GM12878 (cell line): ENCODE results near the gene MAGI2. TPM values are rescaled to one million over a fixed set of nuclear protein-coding genes. Genes with fewer than 3 reads are reported as not detected.

ENCODE experiments used
- ATAC-seq: fragments of 200-7000 bp; cut with Tn5 transposase; 3 replicates; pipeline ENCODE4 v1.9.1; 2020; ENCODE audit warnings: mild to moderate bottlenecking, moderate library complexity
- BruUV-seq: library from RNA; stranded (reverse); fragments of 400-500 nt; replicated peaks from 2 replicates; lab custom pipeline; 2021; lab: Mats Ljungman, UMichigan
- CTCF ChIA-PET: fragments of 300-600 bp; sonication (Branson Sonifier 250); formaldehyde crosslinking; extraction: SDS; loops from one replicate; lab custom pipeline; 2021; ENCODE audit warnings: inconsistent platforms; lab: Yijun Ruan, JAX
- POLR2A ChIA-PET: fragments of 350-600 bp; formaldehyde crosslinking; extraction: SDS; loops from one replicate; lab custom pipeline; 2021; ENCODE audit warnings: inconsistent platforms; lab: Charles Lee
- RAD21 ChIA-PET: fragments of 300-600 bp; sonication (Branson Sonifier 250); formaldehyde crosslinking; loops from one replicate; lab custom pipeline; 2023; ENCODE audit warnings: antibody characterized with exemption; ENCODE audit not compliant: unreplicated experiment; lab: Charles Lee
- SMC1A ChIA-PET: fragments of 300-600 bp; sonication (Branson Sonifier 250); formaldehyde crosslinking; loops from one replicate; lab custom pipeline; 2023; ENCODE audit not compliant: unreplicated experiment, uncharacterized antibody; lab: Charles Lee
- DNase-seq: peaks from one replicate; pipeline ENCODE4 v3.0.0-alpha.2; 2011; ENCODE audit warnings: low read depth, low spot score
- FAIRE-seq: peaks from 3 replicates; lab custom pipeline; 2011; peaks lifted over from hg19 to GRCh38; lab: Jason Lieb, UNC
- H2AFZ ChIP-seq: 2 replicates; pipeline ENCODE4 v1.6.0; 2011; ENCODE audit warnings: low read depth, low read length, control low read depth; ENCODE audit not compliant: control insufficient read depth
- H3K27ac ChIP-seq: 2 replicates; pipeline ENCODE4 v1.5.1; 2011; ENCODE audit warnings: control low read depth; ENCODE audit not compliant: control insufficient read depth, insufficient read depth
- H3K27me3 ChIP-seq, 2 experiments: replicated peaks in 1 of 2; 2 replicates each; pipeline versions ENCODE4 v1.6.0 to v1.6.1; 2011; ENCODE audit warnings: low read length in 1 of 2; ENCODE audit not compliant: control insufficient read depth in 2 of 2, insufficient read depth in 2 of 2
- H3K36me3 ChIP-seq, 2 experiments: 2 replicates each; pipeline ENCODE4 v1.5.1; 2011; ENCODE audit warnings: low read length in 1 of 2; ENCODE audit not compliant: control insufficient read depth in 2 of 2, insufficient read depth in 2 of 2
- H3K4me1 ChIP-seq: 2 replicates; pipeline ENCODE4 v1.6.1; 2011; ENCODE audit warnings: mild to moderate bottlenecking, low read length, moderate library complexity, mixed read lengths; ENCODE audit not compliant: control insufficient read depth, insufficient read depth
- H3K4me2 ChIP-seq: 2 replicates; pipeline ENCODE4 v1.6.0; 2011; ENCODE audit warnings: control low read depth; ENCODE audit not compliant: control insufficient read depth, insufficient read depth
- H3K4me3 ChIP-seq: fragments of 200-600 bp; sonication (generic); 2 replicates; pipeline ENCODE4 v1.5.1; 2016
- H3K79me2 ChIP-seq: 2 replicates; pipeline ENCODE4 v1.6.0; 2011; ENCODE audit warnings: low read length; ENCODE audit not compliant: control insufficient read depth, insufficient read depth
- H3K9ac ChIP-seq: 2 replicates; pipeline ENCODE4 v1.8.0; 2011; ENCODE audit warnings: low read length, control low read depth, mixed read lengths; ENCODE audit not compliant: control insufficient read depth, insufficient read depth
- H3K9me3 ChIP-seq: replicated peaks from 3 replicates; pipeline ENCODE4 v1.5.1; 2011; ENCODE audit warnings: mild to moderate bottlenecking, low read length; ENCODE audit not compliant: control insufficient read depth, insufficient read depth
- H4K20me1 ChIP-seq: 2 replicates; pipeline ENCODE4 v1.6.0; 2011; ENCODE audit not compliant: control insufficient read depth, insufficient read depth
- BCLAF1 ChIP-seq: fragments of 450-650 bp; IDR thresholded peaks from 2 replicates; pipeline ENCODE4 v1.6.1; 2017; ENCODE audit warnings: antibody characterized with exemption, mild to moderate bottlenecking, moderate library complexity
- BRCA1 ChIP-seq: IDR thresholded peaks from 2 replicates; pipeline ENCODE4 v1.6.1; 2011; ENCODE audit warnings: low read depth, low read length, improper control_type of control experiment
- EZH2 ChIP-seq: IDR thresholded peaks from 2 replicates; pipeline ENCODE4 v1.6.1; 2012; ENCODE audit warnings: low read depth, mild to moderate bottlenecking, control low read depth, inconsistent platforms, low read length, borderline replicate concordance; ENCODE audit not compliant: control insufficient read depth
- HDGF ChIP-seq: fragments of 450-650 bp; IDR thresholded peaks from 2 replicates; pipeline ENCODE4 v1.6.1; 2016; ENCODE audit warnings: antibody characterized with exemption
- RB1 ChIP-seq: fragments of 450-650 bp; formaldehyde crosslinking; IDR thresholded peaks from 2 replicates; pipeline ENCODE4 v1.6.1; 2017; ENCODE audit warnings: mild to moderate bottlenecking, borderline replicate concordance
- SUZ12 ChIP-seq: fragments of 200-600 bp; sonication (generic); IDR thresholded peaks from one replicate; pipeline ENCODE4 v1.6.1; 2018; ENCODE audit warnings: antibody characterized with exemption, mild to moderate bottlenecking; ENCODE audit not compliant: unreplicated experiment
- TARDBP ChIP-seq: IDR thresholded peaks from 2 replicates; pipeline ENCODE4 v1.6.1; 2016; ENCODE audit warnings: borderline replicate concordance
- ZNF217 ChIP-seq: fragments of 450-650 bp; IDR thresholded peaks from 2 replicates; pipeline ENCODE4 v1.6.1; 2017; ENCODE audit warnings: antibody characterized with exemption, mild to moderate bottlenecking
- in situ Hi-C: fragments of 300-500 bp; cut with MboI; formaldehyde crosslinking; loops from 9 replicates; pipeline ENCODE4 v1.14.3; 2018; ENCODE audit warnings: mixed read lengths
- intact Hi-C: fragments of 100-400 bp; cut with micrococcal nuclease; formaldehyde crosslinking; loops from one replicate; pipeline ENCODE4 v1.14.2; 2022; ENCODE audit not compliant: unreplicated experiment
- polyA plus RNA-seq, 11 experiments: library from polyadenylated mRNA; depleted of rRNA in 4 of 11; unstranded in 6 of 11; stranded (reverse) in 5 of 11; fragments of >200 nt; fragmentation: Nextera tagmentation in 4 of 11; fragmentation: Illumina TruSeq in 1 of 11; extraction: Ambion mirVana in 4 of 11; extraction: Trizol in 1 of 11; gene quantifications; 1 replicate in 1 of 11; 2 replicates in 10 of 11; pipeline versions ENCODE4 v1.2.1 to v1.2.3, GENCODE V29; 2011 to 2016; ENCODE audit warnings: inconsistent platforms in 2 of 11, missing spikeins in 2 of 11, low read depth in 1 of 11
- total RNA-seq, 4 experiments: library from RNA; depleted of rRNA in 3 of 4; stranded (reverse); fragments of >200 nt in 3 of 4; fragmentation: Illumina TruSeq in 1 of 4; extraction: Trizol in 1 of 4; gene quantifications; 2 replicates each; pipeline versions ENCODE4 v1.2.1 to v1.2.3, GENCODE V29; 2013 to 2021
- TF ChIP-seq, protein P1 (sequence below): IDR thresholded peaks from 2 replicates; pipeline ENCODE4 v1.6.1; 2012; ENCODE audit warnings: improper control_type of control experiment, low read depth, low read length; ENCODE audit not compliant: insufficient replicate concordance

MAGI2 gene
- total and polyA plus RNA-seq, 10 of the 15 experiments (the other 5 are each of a cell fraction or from before 2014, with no cell fraction given): 0.01 to 0.31 (median 0.05) TPM; not detected in 2

DNA sequence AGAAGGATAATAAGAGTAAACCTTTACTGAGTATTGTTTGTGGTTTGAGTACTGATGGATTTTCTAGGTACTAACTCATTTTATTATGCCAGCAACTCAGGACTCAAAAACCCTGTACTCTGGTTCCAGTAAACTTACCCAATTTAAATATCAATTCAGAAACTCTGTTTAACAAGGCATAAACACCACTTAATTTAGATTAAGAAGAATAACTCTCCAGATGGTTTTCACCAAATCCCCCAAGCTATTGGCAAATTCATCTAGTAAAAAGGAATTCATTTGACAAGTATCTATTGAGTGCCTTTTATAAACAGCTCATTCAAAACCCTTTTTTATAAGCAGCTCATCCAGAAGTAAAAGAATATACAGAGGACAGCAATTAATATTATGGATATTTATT, 1082.5 kb downstream of the MAGI2 start:
- H3K4me1 ChIP-seq: no peaks in the 10 kb centered on the region
- no peaks in the 10 kb centered on the region for H3K79me2 ChIP-seq
- in situ Hi-C loops: no loop called here
- DNase-seq (no peak), FAIRE-seq (no peak), ATAC-seq (no peak)
- intact Hi-C loops: no loop called here
- H3K4me2 ChIP-seq: no peak overlapping the region
- ChIA-PET SMC1A (interaction anchor here (0.6 kb wide), 1 partner anchor 335 kb away, joined by 3 read pairs; no protein-coding TSS in a partner anchor), CTCF (no interaction called here), RAD21 (no interaction called here), POLR2A (no interaction called here)
- H3K36me3 ChIP-seq: no peaks in the 10 kb centered on the region
- no peak overlapping the region for H3K9ac ChIP-seq
- no peaks in the 10 kb centered on the region for H4K20me1 ChIP-seq
- TF ChIP-seq HDGF (no peak), EZH2 (no peak), ZNF217 (no peak), BCLAF1 (no peak), BRCA1 (no peak), RB1 (no peak), TARDBP (no peak), SUZ12 (no peak)
- TF ChIP-seq, protein P1, sequence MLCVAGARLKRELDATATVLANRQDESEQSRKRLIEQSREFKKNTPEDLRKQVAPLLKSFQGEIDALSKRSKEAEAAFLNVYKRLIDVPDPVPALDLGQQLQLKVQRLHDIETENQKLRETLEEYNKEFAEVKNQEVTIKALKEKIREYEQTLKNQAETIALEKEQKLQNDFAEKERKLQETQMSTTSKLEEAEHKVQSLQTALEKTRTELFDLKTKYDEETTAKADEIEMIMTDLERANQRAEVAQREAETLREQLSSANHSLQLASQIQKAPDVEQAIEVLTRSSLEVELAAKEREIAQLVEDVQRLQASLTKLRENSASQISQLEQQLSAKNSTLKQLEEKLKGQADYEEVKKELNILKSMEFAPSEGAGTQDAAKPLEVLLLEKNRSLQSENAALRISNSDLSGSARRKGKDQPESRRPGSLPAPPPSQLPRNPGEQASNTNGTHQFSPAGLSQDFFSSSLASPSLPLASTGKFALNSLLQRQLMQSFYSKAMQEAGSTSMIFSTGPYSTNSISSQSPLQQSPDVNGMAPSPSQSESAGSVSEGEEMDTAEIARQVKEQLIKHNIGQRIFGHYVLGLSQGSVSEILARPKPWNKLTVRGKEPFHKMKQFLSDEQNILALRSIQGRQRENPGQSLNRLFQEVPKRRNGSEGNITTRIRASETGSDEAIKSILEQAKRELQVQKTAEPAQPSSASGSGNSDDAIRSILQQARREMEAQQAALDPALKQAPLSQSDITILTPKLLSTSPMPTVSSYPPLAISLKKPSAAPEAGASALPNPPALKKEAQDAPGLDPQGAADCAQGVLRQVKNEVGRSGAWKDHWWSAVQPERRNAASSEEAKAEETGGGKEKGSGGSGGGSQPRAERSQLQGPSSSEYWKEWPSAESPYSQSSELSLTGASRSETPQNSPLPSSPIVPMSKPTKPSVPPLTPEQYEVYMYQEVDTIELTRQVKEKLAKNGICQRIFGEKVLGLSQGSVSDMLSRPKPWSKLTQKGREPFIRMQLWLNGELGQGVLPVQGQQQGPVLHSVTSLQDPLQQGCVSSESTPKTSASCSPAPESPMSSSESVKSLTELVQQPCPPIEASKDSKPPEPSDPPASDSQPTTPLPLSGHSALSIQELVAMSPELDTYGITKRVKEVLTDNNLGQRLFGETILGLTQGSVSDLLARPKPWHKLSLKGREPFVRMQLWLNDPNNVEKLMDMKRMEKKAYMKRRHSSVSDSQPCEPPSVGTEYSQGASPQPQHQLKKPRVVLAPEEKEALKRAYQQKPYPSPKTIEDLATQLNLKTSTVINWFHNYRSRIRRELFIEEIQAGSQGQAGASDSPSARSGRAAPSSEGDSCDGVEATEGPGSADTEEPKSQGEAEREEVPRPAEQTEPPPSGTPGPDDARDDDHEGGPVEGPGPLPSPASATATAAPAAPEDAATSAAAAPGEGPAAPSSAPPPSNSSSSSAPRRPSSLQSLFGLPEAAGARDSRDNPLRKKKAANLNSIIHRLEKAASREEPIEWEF: no peak
- H3K27ac ChIP-seq: no peak overlapping the region
- no peaks in the 10 kb centered on the region; a peak in 1 of 4 replicates for H3K27me3 ChIP-seq
- H2AFZ ChIP-seq: no peak overlapping the region
- no peak overlapping the region for H3K4me3 ChIP-seq
- no TSS peak for BruUV-seq
- no peaks in the 10 kb centered on the region for H3K9me3 ChIP-seq
